ENCODE data around the gene PRDM16. TPM values are rescaled to one million over a fixed set of nuclear protein-coding genes. Genes with fewer than 3 reads are reported as not detected.
"Not testable (repeated sequence)": the region's sequence is repeated elsewhere in the genome, so short reads cannot be mapped to it uniquely, and the experiment has no call there.

The PRDM16 gene
- total and polyA plus RNA-seq, 2 of the 4 experiments (the other 2 are of a cell fraction), result 0.02 TPM; not detected in 1

GRCh38 chr1:3087946-3088668 lies 19.1 kb downstream of the PRDM16 start:
- H4K91ac ChIP-seq (ENCODE audit: insufficient read depth, low read depth, low read length); H2BK15ac ChIP-seq (ENCODE audit: low read depth, low read length); H2BK120ac ChIP-seq (ENCODE audit: low read depth, low read length); in situ Hi-C loops (cut with MboI; ENCODE audit: low sequenced_read_pairs); H3K4me3 ChIP-seq (ENCODE audit: insufficient read depth, low read depth, low read length); ATAC-seq (ENCODE audit: low read depth); H3K23ac ChIP-seq (ENCODE audit: low read depth, low read length); H3K14ac ChIP-seq (replicated peaks; ENCODE audit: low read depth, low read length); H3K4ac ChIP-seq (ENCODE audit: low read depth, low read length); H2AK5ac ChIP-seq (ENCODE audit: low read depth, low read length); H3K27me3 ChIP-seq (ENCODE audit: control insufficient read depth, insufficient read depth, low read length); H2BK5ac ChIP-seq (ENCODE audit: low read depth, low read length, poor library complexity, severe bottlenecking); H3K56ac ChIP-seq (ENCODE audit: extremely low read depth, insufficient read depth, low read length); intact Hi-C loops (cut with micrococcal nuclease); POLR2A ChIA-PET (ENCODE audit: unreplicated experiment); H3K9me3 ChIP-seq (ENCODE audit: control insufficient read depth, insufficient read depth, low read length); H3K4me1 ChIP-seq (ENCODE audit: control insufficient read depth, insufficient read depth, low read length); H3K27ac ChIP-seq (ENCODE audit: insufficient read depth, low read length); H3K79me1 ChIP-seq (ENCODE audit: low read depth in 1 of 2, low read length in 2 of 2); H4K20me1 ChIP-seq (ENCODE audit: insufficient read depth, low read length); H3K18ac ChIP-seq (ENCODE audit: low read depth, low read length); H2AFZ ChIP-seq (replicated peaks; ENCODE audit: low read length, poor library complexity); H3K36me3 ChIP-seq (ENCODE audit: control insufficient read depth, insufficient read depth, low read length); H3K4me2 ChIP-seq (ENCODE audit: low read depth, low read length); DNase-seq; H3K9ac ChIP-seq (ENCODE audit: low read depth, low read length); CTCF ChIA-PET; H4K5ac ChIP-seq (ENCODE audit: low read depth, low read length); H2BK20ac ChIP-seq (ENCODE audit: low read depth, low read length); H3K9me1 ChIP-seq (ENCODE audit: insufficient read depth, low read length); H2AK9ac ChIP-seq (replicated peaks; ENCODE audit: low read depth, low read length, poor library complexity); dilution Hi-C loops (cut with HindIII; ENCODE audit: low sequenced_read_pairs, unreplicated experiment); H4K8ac ChIP-seq (ENCODE audit: low read depth in 2 of 2, low read length in 2 of 2); BruUV-seq (replicated peaks): not testable (repeated sequence)
- no CpG with 5 or more reads among the region's 20 CpGs for WGBS, 2 experiments (ENCODE audit: extremely low coverage in 2 of 2, insufficient read length in 1 of 2)
